Measurements from ENCODE around the gene PKHD1. TPM values are rescaled to one million over a fixed set of nuclear protein-coding genes. Genes with fewer than 3 reads are reported as not detected.

PKHD1 gene
- total and polyA plus RNA-seq, 2 donors (not counting 1 experiment from before 2014, with no cell fraction given), result not detected

- Histone ChIP-seq H3K4me1 (ENCODE audit: control insufficient read depth in 2 of 2, insufficient read depth in 2 of 2, low read length in 2 of 2) (no peaks in the 10 kb centered on the region), H3K79me2 (ENCODE audit: control insufficient read depth, insufficient read depth, low read length) (no peaks in the 10 kb centered on the region), H3K27me3 (replicated peaks in 1 of 4; ENCODE audit: control extremely low read depth in 1 of 4, control insufficient read depth in 3 of 4, insufficient read depth in 4 of 4, low read length in 3 of 4) (no peaks in the 10 kb centered on the region), H3K4me2 (replicated peaks; ENCODE audit: low read depth, low read length, poor library complexity, severe bottlenecking) (no peak overlapping the region), H3K4me3 (ENCODE audit: control extremely low read depth in 1 of 5, extremely low read depth in 1 of 5, insufficient read depth in 1 of 5, low read depth in 2 of 5, low read length in 4 of 5) (no peak overlapping the region), H4K20me1 (ENCODE audit: control insufficient read depth, insufficient read depth, low read length, poor library complexity, severe bottlenecking) (no peaks in the 10 kb centered on the region), H3K9me3 (ENCODE audit: control extremely low read depth in 1 of 3, control insufficient read depth in 2 of 3, insufficient read depth in 1 of 3, low read length in 2 of 3) (no peaks in the 10 kb centered on the region), H2AFZ (ENCODE audit: insufficient read depth, low read depth, low read length, poor library complexity, severe bottlenecking) (no peak overlapping the region), H3K36me3 (replicated peaks in 1 of 2; ENCODE audit: control extremely low read depth in 1 of 2, control insufficient read depth in 1 of 2, extremely low read depth in 1 of 2, insufficient read depth in 2 of 2, low read length in 1 of 2) (no peaks in the 10 kb centered on the region), H3K9ac (ENCODE audit: low read length) (no peak overlapping the region), H3K27ac (ENCODE audit: low read length in 2 of 2) (no peak overlapping the region)
- CTCF ChIA-PET, result no interaction called here
- Mint-ChIP-seq H3K9me3 (ENCODE audit: insufficient read depth) (no peaks in the 10 kb centered on the region), H3K27me3 (no peaks in the 10 kb centered on the region), H3K4me3 (no peak overlapping the region), H3K4me1 (no peaks in the 10 kb centered on the region), H3K27ac (no peak overlapping the region)
- intact Hi-C loops (cut with micrococcal nuclease), result no loop called here
- ATAC-seq (ENCODE audit: low read depth) (no peak), DNase-seq (no peak)
- TF ChIP-seq CTCF (IDR thresholded peaks at IDR 0.05) (no peak), EZH2 (IDR thresholded peaks at IDR 0.05; ENCODE audit: borderline replicate concordance, insufficient read depth, low read depth, low read length, poor library complexity, severe bottlenecking) (no peak)
- POLR2A ChIA-PET, result no interaction called here
- no CpG with 5 or more reads among the region's 3 CpGs for WGBS (ENCODE audit: insufficient coverage)
Observed at GRCh38 chr6:51660767-51661166, 426.6 kb downstream of the PKHD1 start.

- H3K27me3 Mint-ChIP-seq, result no peaks in the 10 kb centered on the region
- ATAC-seq (ENCODE audit: low read depth), result no peak
Observed at GRCh38 chr6:51657491-51657890, 429.9 kb downstream of the PKHD1 start.

More at GRCh38 chr6:51657491-51657890, 429.9 kb downstream of the PKHD1 start:
- Mint-ChIP-seq H3K27ac (no peak overlapping the region), H3K9me3 (ENCODE audit: insufficient read depth) (no peaks in the 10 kb centered on the region), H3K4me1 (no peaks in the 10 kb centered on the region), H3K4me3 (no peak overlapping the region)
- CTCF ChIA-PET, result no interaction called here
- H3K27me3 ChIP-seq (replicated peaks in 1 of 4; ENCODE audit: control extremely low read depth in 1 of 4, control insufficient read depth in 3 of 4, insufficient read depth in 4 of 4, low read length in 3 of 4), result no peaks in the 10 kb centered on the region
- no peak overlapping the region for H3K9ac ChIP-seq (ENCODE audit: low read length)
- no CpG with 5 or more reads among the region's 3 CpGs for WGBS (ENCODE audit: insufficient coverage)
- TF ChIP-seq EZH2 (IDR thresholded peaks at IDR 0.05; ENCODE audit: borderline replicate concordance, insufficient read depth, low read depth, low read length, poor library complexity, severe bottlenecking) (no peak), CTCF (IDR thresholded peaks at IDR 0.05) (no peak)
- H3K4me1 ChIP-seq (ENCODE audit: control insufficient read depth in 2 of 2, insufficient read depth in 2 of 2, low read length in 2 of 2), result no peaks in the 10 kb centered on the region
- H4K20me1 ChIP-seq (ENCODE audit: control insufficient read depth, insufficient read depth, low read length, poor library complexity, severe bottlenecking), result no peaks in the 10 kb centered on the region
- H2AFZ ChIP-seq (ENCODE audit: insufficient read depth, low read depth, low read length, poor library complexity, severe bottlenecking), result no peak overlapping the region
- DNase-seq, result no peak
- no peak overlapping the region for H3K4me3 ChIP-seq (ENCODE audit: control extremely low read depth in 1 of 5, extremely low read depth in 1 of 5, insufficient read depth in 1 of 5, low read depth in 2 of 5, low read length in 4 of 5)
- H3K9me3 ChIP-seq (ENCODE audit: control extremely low read depth in 1 of 3, control insufficient read depth in 2 of 3, insufficient read depth in 1 of 3, low read length in 2 of 3), result no peaks in the 10 kb centered on the region
- H3K79me2 ChIP-seq (ENCODE audit: control insufficient read depth, insufficient read depth, low read length), result no peaks in the 10 kb centered on the region
- no peaks in the 10 kb centered on the region for H3K36me3 ChIP-seq (replicated peaks in 1 of 2; ENCODE audit: control extremely low read depth in 1 of 2, control insufficient read depth in 1 of 2, extremely low read depth in 1 of 2, insufficient read depth in 2 of 2, low read length in 1 of 2)
- POLR2A ChIA-PET, result no interaction called here
- no peak overlapping the region for H3K27ac ChIP-seq (ENCODE audit: low read length in 2 of 2)
- intact Hi-C loops (cut with micrococcal nuclease), result no loop called here
- H3K4me2 ChIP-seq (replicated peaks; ENCODE audit: low read depth, low read length, poor library complexity, severe bottlenecking), result no peak overlapping the region

All from B cell (primary cell).